ENCODE measurements around the gene NAT16.

Gene NAT16

GRCh38 chr7:101172854-101173751, 7.0 kb downstream of the NAT16 start:
- 1% methylated on average over 41 of the region's 53 CpGs for WGBS (ENCODE audit: insufficient coverage)
- POLR2A ChIA-PET = interaction anchor here (1.3 kb wide), 1 partner anchor 20 kb away, joined by 3 read pairs; no protein-coding TSS in a partner anchor
- CTCF ChIA-PET = interaction anchor here (0.8 to 2.4 kb wide), 9 partner anchors 9 to 110 kb away, joined by 3 to 17 read pairs (median 3); no protein-coding TSS in a partner anchor
- Histone ChIP-seq H3K27me3 (replicated peaks in 2 of 5; ENCODE audit: control insufficient read depth in 4 of 5, insufficient read depth in 5 of 5, low read length in 4 of 5) (peaks cover 15 to 100% (median 64%) of the 10 kb centered on the region in 5 experiments), H3K9me3 (ENCODE audit: control extremely low read depth in 1 of 5, control insufficient read depth in 4 of 5, insufficient read depth in 2 of 5, low read depth in 1 of 5, low read length in 4 of 5) (no peaks in the 10 kb centered on the region), H3K36me3 (ENCODE audit: control insufficient read depth in 4 of 4, insufficient read depth in 4 of 4, low read length in 3 of 4) (no peaks in the 10 kb centered on the region), H3K4me1 (ENCODE audit: control extremely low read depth in 1 of 4, control insufficient read depth in 4 of 4, insufficient read depth in 4 of 4, low read length in 3 of 4) (peaks cover 0 to 42% (median 31%) of the 10 kb centered on the region in 4 experiments), H3K4me3 (ENCODE audit: control insufficient read depth in 1 of 7, extremely low read depth in 1 of 7, insufficient read depth in 4 of 7, low read depth in 2 of 7, low read length in 6 of 7) (peak overlapping the region in 3 of 7 experiments; percentile 31 to 43 (median 33)), H3K27ac (ENCODE audit: insufficient read depth in 1 of 2, low read depth in 1 of 2, low read length in 2 of 2, poor library complexity in 1 of 2, severe bottlenecking in 2 of 2) (no peak overlapping the region)
- peak; percentile 73 to 80 (median 77) for DNase-seq

- under 1% methylated on average over 78 of the region's 79 CpGs for WGBS (ENCODE audit: insufficient coverage)
- DNase-seq = peak; percentile 57 to 89 (median 85)
- Histone ChIP-seq H3K27me3 (replicated peaks in 2 of 5; ENCODE audit: control insufficient read depth in 4 of 5, insufficient read depth in 5 of 5, low read length in 4 of 5) (peaks cover 10 to 100% (median 64%) of the 10 kb centered on the region in 5 experiments), H3K36me3 (ENCODE audit: control insufficient read depth in 4 of 4, insufficient read depth in 4 of 4, low read length in 3 of 4) (no peaks in the 10 kb centered on the region), H3K4me1 (ENCODE audit: control extremely low read depth in 1 of 4, control insufficient read depth in 4 of 4, insufficient read depth in 4 of 4, low read length in 3 of 4) (peaks cover 0 to 43% (median 33%) of the 10 kb centered on the region in 4 experiments), H3K4me3 (ENCODE audit: control insufficient read depth in 1 of 7, extremely low read depth in 1 of 7, insufficient read depth in 4 of 7, low read depth in 2 of 7, low read length in 6 of 7) (peak overlapping the region in 4 of 7 experiments; percentile 13 to 43 (median 26)), H3K27ac (ENCODE audit: insufficient read depth in 1 of 2, low read depth in 1 of 2, low read length in 2 of 2, poor library complexity in 1 of 2, severe bottlenecking in 2 of 2) (no peak overlapping the region), H3K9me3 (ENCODE audit: control extremely low read depth in 1 of 5, control insufficient read depth in 4 of 5, insufficient read depth in 2 of 5, low read depth in 1 of 5, low read length in 4 of 5) (no peaks in the 10 kb centered on the region)
- POLR2A ChIA-PET = no interaction called here
- CTCF ChIA-PET = interaction anchor here (0.8 to 3.1 kb wide), 10 partner anchors 14 to 111 kb away, joined by 3 to 19 read pairs (median 4); no protein-coding TSS in a partner anchor
Observed at GRCh38 chr7:101172005-101172853, 7.9 kb downstream of the NAT16 start.

- H3K4me3 ChIP-seq (ENCODE audit: control insufficient read depth in 1 of 7, extremely low read depth in 1 of 7, insufficient read depth in 4 of 7, low read depth in 2 of 7, low read length in 6 of 7) = no peak overlapping the region
- peaks cover 5 to 100% (median 64%) of the 10 kb centered on the region in 5 experiments for H3K27me3 ChIP-seq (replicated peaks in 2 of 5; ENCODE audit: control insufficient read depth in 4 of 5, insufficient read depth in 5 of 5, low read length in 4 of 5)
- CTCF ChIA-PET = interaction anchor here (0.9 to 3.1 kb wide), 8 partner anchors 14 to 112 kb away, joined by 3 to 19 read pairs (median 4); no protein-coding TSS in a partner anchor
- no peak for DNase-seq
- H3K9me3 ChIP-seq (ENCODE audit: control extremely low read depth in 1 of 5, control insufficient read depth in 4 of 5, insufficient read depth in 2 of 5, low read depth in 1 of 5, low read length in 4 of 5) = no peaks in the 10 kb centered on the region
- no peak overlapping the region for H3K27ac ChIP-seq (ENCODE audit: insufficient read depth in 1 of 2, low read depth in 1 of 2, low read length in 2 of 2, poor library complexity in 1 of 2, severe bottlenecking in 2 of 2)
- WGBS (ENCODE audit: insufficient coverage) = 1% methylated on average over 9 of the region's 13 CpGs
- peaks cover 0 to 49% (median 38%) of the 10 kb centered on the region in 4 experiments for H3K4me1 ChIP-seq (ENCODE audit: control extremely low read depth in 1 of 4, control insufficient read depth in 4 of 4, insufficient read depth in 4 of 4, low read length in 3 of 4)
- POLR2A ChIA-PET = no interaction called here
- no peaks in the 10 kb centered on the region for H3K36me3 ChIP-seq (ENCODE audit: control insufficient read depth in 4 of 4, insufficient read depth in 4 of 4, low read length in 3 of 4)
Observed at GRCh38 chr7:101171442-101171837, 8.7 kb downstream of the NAT16 start.

GRCh38 chr7:101170617-101171441, 9.3 kb downstream of the NAT16 start:
- CTCF ChIA-PET = interaction anchor here (0.9 to 3.1 kb wide), 10 partner anchors 14 to 112 kb away, joined by 3 to 19 read pairs (median 4); no protein-coding TSS in a partner anchor
- H3K9me3 ChIP-seq (ENCODE audit: control extremely low read depth in 1 of 5, control insufficient read depth in 4 of 5, insufficient read depth in 2 of 5, low read depth in 1 of 5, low read length in 4 of 5) = no peaks in the 10 kb centered on the region
- no peak overlapping the region for H3K27ac ChIP-seq (ENCODE audit: insufficient read depth in 1 of 2, low read depth in 1 of 2, low read length in 2 of 2, poor library complexity in 1 of 2, severe bottlenecking in 2 of 2)
- H3K36me3 ChIP-seq (ENCODE audit: control insufficient read depth in 4 of 4, insufficient read depth in 4 of 4, low read length in 3 of 4) = no peaks in the 10 kb centered on the region
- peaks cover 0 to 55% (median 42%) of the 10 kb centered on the region in 4 experiments for H3K4me1 ChIP-seq (ENCODE audit: control extremely low read depth in 1 of 4, control insufficient read depth in 4 of 4, insufficient read depth in 4 of 4, low read length in 3 of 4)
- POLR2A ChIA-PET = no interaction called here
- 3% methylated on average over 14 of the region's 17 CpGs for WGBS (ENCODE audit: insufficient coverage)
- peaks cover 5 to 100% (median 68%) of the 10 kb centered on the region in 5 experiments for H3K27me3 ChIP-seq (replicated peaks in 2 of 5; ENCODE audit: control insufficient read depth in 4 of 5, insufficient read depth in 5 of 5, low read length in 4 of 5)
- DNase-seq = peak in 2 of 3 donors; percentile 38 to 56
- no peak overlapping the region for H3K4me3 ChIP-seq (ENCODE audit: control insufficient read depth in 1 of 7, extremely low read depth in 1 of 7, insufficient read depth in 4 of 7, low read depth in 2 of 7, low read length in 6 of 7)

GRCh38 chr7:101169838-101170551, 10.1 kb downstream of the NAT16 start:
- ChIA-PET POLR2A (no interaction called here), CTCF (interaction anchor here (0.9 to 3.1 kb wide), 7 partner anchors 13 to 113 kb away, joined by 3 to 19 read pairs (median 4); no protein-coding TSS in a partner anchor)
- Histone ChIP-seq H3K9me3 (ENCODE audit: control extremely low read depth in 1 of 5, control insufficient read depth in 4 of 5, insufficient read depth in 2 of 5, low read depth in 1 of 5, low read length in 4 of 5) (no peaks in the 10 kb centered on the region), H3K27me3 (replicated peaks in 2 of 5; ENCODE audit: control insufficient read depth in 4 of 5, insufficient read depth in 5 of 5, low read length in 4 of 5) (peaks cover 5 to 99% (median 63%) of the 10 kb centered on the region in 5 experiments), H3K36me3 (ENCODE audit: control insufficient read depth in 4 of 4, insufficient read depth in 4 of 4, low read length in 3 of 4) (no peaks in the 10 kb centered on the region), H3K27ac (ENCODE audit: insufficient read depth in 1 of 2, low read depth in 1 of 2, low read length in 2 of 2, poor library complexity in 1 of 2, severe bottlenecking in 2 of 2) (no peak overlapping the region), H3K4me3 (ENCODE audit: control insufficient read depth in 1 of 7, extremely low read depth in 1 of 7, insufficient read depth in 4 of 7, low read depth in 2 of 7, low read length in 6 of 7) (no peak overlapping the region), H3K4me1 (ENCODE audit: control extremely low read depth in 1 of 4, control insufficient read depth in 4 of 4, insufficient read depth in 4 of 4, low read length in 3 of 4) (peaks cover 0 to 62% (median 47%) of the 10 kb centered on the region in 4 experiments)
- WGBS (ENCODE audit: insufficient coverage) = 3% methylated on average over 20 of the region's 33 CpGs
- DNase-seq = peak; percentile 69 to 87 (median 85)

Measured in common myeloid progenitor, CD34-positive (primary cell).